Duodenal mucosa (tissue), 2 donors: ENCODE results near the gene RAPGEF1.

Source experiments
- H3K27ac ChIP-seq: one replicate; pipeline ENCODE4 v1.7.0; 2013; ENCODE audit warnings: low read depth, low read length
- H3K27me3 ChIP-seq, 2 donors: one replicate each; pipeline ENCODE4 v1.7.0; 2013; ENCODE audit warnings: low read length in 2 of 2, control low read depth in 1 of 2; ENCODE audit not compliant: insufficient read depth in 2 of 2, control insufficient read depth in 1 of 2
- H3K36me3 ChIP-seq, 2 donors: one replicate each; pipeline ENCODE4 v1.7.0; 2013; ENCODE audit warnings: low read length in 2 of 2, control low read depth in 1 of 2; ENCODE audit not compliant: insufficient read depth in 2 of 2, control insufficient read depth in 1 of 2
- H3K4me1 ChIP-seq, 2 donors: one replicate each; pipeline ENCODE4 v1.7.0; 2013; ENCODE audit warnings: low read length in 2 of 2, control low read depth in 1 of 2; ENCODE audit not compliant: insufficient read depth in 2 of 2, control insufficient read depth in 1 of 2
- H3K4me3 ChIP-seq, 2 donors: one replicate each; pipeline ENCODE4 v1.7.0; 2013; ENCODE audit warnings: low read length in 2 of 2, low read depth in 1 of 2
- H3K9ac ChIP-seq, 2 donors: one replicate each; pipeline ENCODE4 v1.7.0; 2013; ENCODE audit warnings: low read length in 2 of 2, low read depth in 1 of 2
- H3K9me3 ChIP-seq, 2 donors: one replicate each; pipeline ENCODE4 v1.7.0; 2013; ENCODE audit warnings: low read length in 2 of 2, control low read depth in 1 of 2; ENCODE audit not compliant: control insufficient read depth in 1 of 2

The RAPGEF1 gene

GRCh38 chr9:131543141-131543540 is 196.7 kb downstream of the RAPGEF1 start:
- Histone ChIP-seq H3K4me1 (peaks cover 0 to 10% of the 10 kb centered on the region in 2 donors), H3K27me3 (peaks cover 8 to 15% of the 10 kb centered on the region in 2 donors), H3K27ac (no peak overlapping the region), H3K9ac (no peak overlapping the region), H3K36me3 (no peaks in the 10 kb centered on the region), H3K4me3 (no peak overlapping the region), H3K9me3 (peaks cover 10 to 11% of the 10 kb centered on the region in 2 donors)

- H3K27ac ChIP-seq = no peak overlapping the region
- peaks cover 10 to 11% of the 10 kb centered on the region in 2 donors for H3K9me3 ChIP-seq
- H3K4me1 ChIP-seq = peaks cover 3 to 6% of the 10 kb centered on the region in 2 donors
- no peaks in the 10 kb centered on the region for H3K27me3 ChIP-seq
- no peaks in the 10 kb centered on the region for H3K36me3 ChIP-seq
- no peak overlapping the region for H3K4me3 ChIP-seq
- no peak overlapping the region for H3K9ac ChIP-seq
These were observed 200.5 kb downstream of the RAPGEF1 start for GRCh38 chr9:131539223-131539923.

- Histone ChIP-seq H3K27ac (no peak overlapping the region), H3K9me3 (peaks cover 0 to 2% of the 10 kb centered on the region in 2 donors), H3K27me3 (no peaks in the 10 kb centered on the region), H3K4me3 (no peak overlapping the region), H3K4me1 (peaks cover 5 to 8% of the 10 kb centered on the region in 2 donors), H3K36me3 (no peaks in the 10 kb centered on the region), H3K9ac (no peak overlapping the region)
These were observed 201.9 kb downstream of the RAPGEF1 start for GRCh38 chr9:131537946-131538345.

- Histone ChIP-seq H3K4me3 (peak overlapping the region in 1 of 2 donors; percentile 30), H3K27ac (no peak overlapping the region), H3K9ac (no peak overlapping the region), H3K9me3 (no peaks in the 10 kb centered on the region), H3K27me3 (no peaks in the 10 kb centered on the region), H3K36me3 (peaks cover 0 to under 1% of the 10 kb centered on the region in 2 donors), H3K4me1 (peaks cover 12 to 15% of the 10 kb centered on the region in 2 donors)
These were observed 205.1 kb downstream of the RAPGEF1 start for GRCh38 chr9:131534721-131535237.

- H3K9me3 ChIP-seq = no peaks in the 10 kb centered on the region
- H3K4me3 ChIP-seq = peak within 1 kb of the TSS; percentile 83 to 86
- H3K27me3 ChIP-seq = no peaks in the 10 kb centered on the region
- peaks cover 15 to 18% of the 10 kb centered on the region in 2 donors for H3K4me1 ChIP-seq
- peak within 1 kb of the TSS; percentile 75 to 81 for H3K9ac ChIP-seq
- peak within 1 kb of the TSS; percentile 20 for H3K27ac ChIP-seq
- H3K36me3 ChIP-seq = peaks cover 6 to 29% of the 10 kb centered on the region in 2 donors
These were observed 208.7 kb downstream of the RAPGEF1 start, which contains the start of gene UCK1 for GRCh38 chr9:131530920-131531832. Gene UCK1, minus strand, starts transcription at chr9:131531263. Its CDS starts 89 bp downstream, at chr9:131531174.

GRCh38 chr9:131530546-131530919 is 209.3 kb downstream of the RAPGEF1 start:
- peaks cover 12 to 35% of the 10 kb centered on the region in 2 donors for H3K36me3 ChIP-seq
- H3K4me1 ChIP-seq = peaks cover 15 to 18% of the 10 kb centered on the region in 2 donors
- H3K27ac ChIP-seq = no peak overlapping the region
- H3K9ac ChIP-seq = peak overlapping the region; percentile 75 to 81
- peak overlapping the region; percentile 83 to 86 for H3K4me3 ChIP-seq
- no peaks in the 10 kb centered on the region for H3K9me3 ChIP-seq
- H3K27me3 ChIP-seq = no peaks in the 10 kb centered on the region

- peaks cover 15 to 16% of the 10 kb centered on the region in 2 donors for H3K4me1 ChIP-seq
- no peaks in the 10 kb centered on the region for H3K9me3 ChIP-seq
- peak overlapping the region; percentile 75 to 81 for H3K9ac ChIP-seq
- peak overlapping the region; percentile 83 to 86 for H3K4me3 ChIP-seq
- H3K27me3 ChIP-seq = no peaks in the 10 kb centered on the region
- H3K36me3 ChIP-seq = peaks cover 15 to 41% of the 10 kb centered on the region in 2 donors
- no peak overlapping the region for H3K27ac ChIP-seq
These were observed 210.0 kb downstream of the RAPGEF1 start for GRCh38 chr9:131529597-131530545.

- H3K9ac ChIP-seq = no peak overlapping the region
- H3K9me3 ChIP-seq = no peaks in the 10 kb centered on the region
- H3K27me3 ChIP-seq = no peaks in the 10 kb centered on the region
- H3K4me1 ChIP-seq = peaks cover 9 to 11% of the 10 kb centered on the region in 2 donors
- H3K27ac ChIP-seq = no peak overlapping the region
- H3K36me3 ChIP-seq = peaks cover 24 to 50% of the 10 kb centered on the region in 2 donors
- H3K4me3 ChIP-seq = no peak overlapping the region
These were observed 210.9 kb downstream of the RAPGEF1 start for GRCh38 chr9:131528886-131529505.

GRCh38 chr9:131528186-131528585 is 211.7 kb downstream of the RAPGEF1 start:
- no peaks in the 10 kb centered on the region for H3K27me3 ChIP-seq
- H3K4me3 ChIP-seq = no peak overlapping the region
- no peaks in the 10 kb centered on the region for H3K9me3 ChIP-seq
- H3K36me3 ChIP-seq = peaks cover 27 to 57% of the 10 kb centered on the region in 2 donors
- H3K4me1 ChIP-seq = peaks cover 9 to 11% of the 10 kb centered on the region in 2 donors
- H3K9ac ChIP-seq = no peak overlapping the region
- no peak overlapping the region for H3K27ac ChIP-seq
